Lower leg skin (tissue), 4 donors: ENCODE data around the gene BNC2. TPM values are rescaled to one million over a fixed set of nuclear protein-coding genes. Genes with fewer than 3 reads are reported as not detected.

Experiments
- DNase-seq, 2 donors: peaks; one replicate each; pipeline ENCODE4 v3.0.0-alpha.2; 2019; ENCODE audit warnings: low spot score in 2 of 2
- H3K4me3 ChIP-seq: fragments of 200-600 bp; sonication (generic); 2 replicates; pipeline ENCODE4 v1.5.1; 2017; ENCODE audit warnings: mild to moderate bottlenecking, low read depth; ENCODE audit not compliant: poor library complexity, severe bottlenecking
- POLR2A ChIP-seq, 2 donors: fragments of 450-650 bp; IDR thresholded peaks; one replicate each; pipeline ENCODE4 v1.6.1; 2016 to 2017; ENCODE audit warnings: antibody characterized with exemption in 2 of 2, mild to moderate bottlenecking in 1 of 2, moderate library complexity in 1 of 2
- WGBS, 2 donors: methylation state at CpG; one replicate each; pipeline ENCODE4 v1.1.5; 2018; 5-methylcytosine and 5-hydroxymethylcytosine counted together
- intact Hi-C: fragments of 100-400 bp; cut with DNase I; formaldehyde crosslinking; loops from one replicate; pipeline ENCODE4 v1.15.0; 2023; ENCODE audit warnings: low total_unique reads
- total RNA-seq, 4 donors: library from RNA; depleted of rRNA; stranded (reverse); fragments of >200 nt; gene quantifications; one replicate each; pipeline ENCODE4 v1.1.0, GENCODE V29; 2016
- TF ChIP-seq, protein P1 (sequence below), 3 donors: fragments of 450-650 bp; IDR thresholded peaks; one replicate each; pipeline ENCODE4 v1.5.1; 2016; ENCODE audit warnings: antibody characterized with exemption in 3 of 3, mild to moderate bottlenecking in 3 of 3, moderate library complexity in 2 of 3

Gene BNC2
- total RNA-seq, 4 donors from 2014 or later = 1.7 to 8.5 (median 3.7) TPM

- 82 to 85% methylated on average over 4 of the region's 4 CpGs for WGBS, 2 donors
- DNase-seq = no peak
- no peak overlapping the region for H3K4me3 ChIP-seq
- TF ChIP-seq, protein P1, sequence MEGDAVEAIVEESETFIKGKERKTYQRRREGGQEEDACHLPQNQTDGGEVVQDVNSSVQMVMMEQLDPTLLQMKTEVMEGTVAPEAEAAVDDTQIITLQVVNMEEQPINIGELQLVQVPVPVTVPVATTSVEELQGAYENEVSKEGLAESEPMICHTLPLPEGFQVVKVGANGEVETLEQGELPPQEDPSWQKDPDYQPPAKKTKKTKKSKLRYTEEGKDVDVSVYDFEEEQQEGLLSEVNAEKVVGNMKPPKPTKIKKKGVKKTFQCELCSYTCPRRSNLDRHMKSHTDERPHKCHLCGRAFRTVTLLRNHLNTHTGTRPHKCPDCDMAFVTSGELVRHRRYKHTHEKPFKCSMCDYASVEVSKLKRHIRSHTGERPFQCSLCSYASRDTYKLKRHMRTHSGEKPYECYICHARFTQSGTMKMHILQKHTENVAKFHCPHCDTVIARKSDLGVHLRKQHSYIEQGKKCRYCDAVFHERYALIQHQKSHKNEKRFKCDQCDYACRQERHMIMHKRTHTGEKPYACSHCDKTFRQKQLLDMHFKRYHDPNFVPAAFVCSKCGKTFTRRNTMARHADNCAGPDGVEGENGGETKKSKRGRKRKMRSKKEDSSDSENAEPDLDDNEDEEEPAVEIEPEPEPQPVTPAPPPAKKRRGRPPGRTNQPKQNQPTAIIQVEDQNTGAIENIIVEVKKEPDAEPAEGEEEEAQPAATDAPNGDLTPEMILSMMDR (IDR thresholded peaks at IDR 0.05) = no peak
- TF ChIP-seq POLR2A (IDR thresholded peaks at IDR 0.05) = no peak
- intact Hi-C loops = no loop called here
Observed at GRCh38 chr9:16412740-16413139, 457.7 kb downstream of the BNC2 start.

GRCh38 chr9:16411311-16411710 lies 459.2 kb downstream of the BNC2 start:
- 40 to 54% methylated on average over 4 of the region's 4 CpGs for WGBS, 2 donors
- no peak for TF ChIP-seq POLR2A (IDR thresholded peaks at IDR 0.05)
- TF ChIP-seq, protein P1 (IDR thresholded peaks at IDR 0.05) = no peak
- no peak overlapping the region for H3K4me3 ChIP-seq
- intact Hi-C loops = no loop called here
- DNase-seq = no peak

DNA sequence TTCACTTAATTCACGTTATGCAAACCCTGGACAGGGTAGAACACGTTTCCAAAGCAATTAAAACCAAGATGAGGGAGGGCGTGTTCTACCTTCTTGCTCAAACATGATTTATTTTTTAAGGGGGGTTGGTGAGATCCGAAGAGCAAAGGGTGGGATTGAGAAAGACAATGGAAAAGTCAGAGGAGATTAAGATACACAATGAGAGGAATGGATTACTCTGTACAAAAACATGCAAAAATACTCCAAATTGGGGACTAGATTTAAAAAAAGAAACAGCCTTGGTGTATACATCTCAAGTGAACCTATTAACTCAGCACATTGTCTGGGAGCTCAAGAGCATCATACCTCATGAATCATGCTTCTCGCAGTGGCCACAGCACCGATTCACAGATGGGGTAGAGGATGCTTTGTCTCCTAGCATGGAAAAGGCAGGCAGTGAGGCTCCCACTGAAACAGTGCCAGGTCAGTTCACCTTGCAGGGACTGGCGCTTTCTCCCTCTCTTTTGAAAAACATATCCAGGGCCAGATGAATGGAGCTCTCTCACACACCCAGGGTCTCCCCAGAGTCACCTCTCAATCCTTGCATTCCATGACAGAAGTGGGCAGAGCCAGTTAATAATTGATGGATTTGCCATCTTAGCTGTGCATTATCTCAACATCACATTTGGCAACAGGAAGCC lies 459.7 kb downstream of the BNC2 start:
- intact Hi-C loops = no loop called here
- no peak for DNase-seq
- 53 to 58% methylated on average over 7 of the region's 7 CpGs for WGBS, 2 donors
- TF ChIP-seq, protein P1 (IDR thresholded peaks at IDR 0.05) = no peak
- no peak for TF ChIP-seq POLR2A (IDR thresholded peaks at IDR 0.05)
- no peak overlapping the region for H3K4me3 ChIP-seq

DNA sequence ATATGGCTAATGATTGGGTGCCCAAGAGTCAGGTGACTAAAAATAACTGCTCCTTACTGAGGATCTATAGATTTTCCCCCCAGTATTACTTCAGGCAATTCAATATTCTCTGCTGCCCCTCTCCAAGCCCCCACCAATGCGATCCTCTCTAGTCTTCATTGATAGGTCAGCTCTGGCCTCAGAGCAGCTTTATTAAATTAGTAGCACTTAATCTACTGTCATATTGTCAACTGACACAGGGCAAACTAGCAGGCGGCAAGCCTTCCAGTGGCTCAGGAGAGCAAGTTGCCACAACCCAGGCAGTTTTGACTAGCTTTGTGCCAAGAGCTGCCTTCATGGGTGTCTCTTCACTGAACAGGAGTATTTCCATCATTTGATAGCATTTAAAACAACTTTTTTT lies 462.9 kb downstream of the BNC2 start:
- TF ChIP-seq, protein P1 (IDR thresholded peaks at IDR 0.05) = no peak
- TF ChIP-seq POLR2A (IDR thresholded peaks at IDR 0.05) = no peak
- WGBS, 2 donors = 92 to 97% methylated on average over 2 of the region's 2 CpGs
- intact Hi-C loops = no loop called here
- no peak overlapping the region for H3K4me3 ChIP-seq
- no peak for DNase-seq

- 83 to 85% methylated on average over 12 of the region's 12 CpGs for WGBS, 2 donors
- H3K4me3 ChIP-seq = no peak overlapping the region
- no peak for TF ChIP-seq POLR2A (IDR thresholded peaks at IDR 0.05)
- TF ChIP-seq, protein P1 (IDR thresholded peaks at IDR 0.05) = no peak
- no peak for DNase-seq
- intact Hi-C loops = no loop called here
Observed at GRCh38 chr9:16406526-16407225, 463.8 kb downstream of the BNC2 start.
